Right lobe of liver (tissue), 4 donors: ENCODE results near the gene G2E3.

ENCODE experiments used
- CTCF ChIP-seq, 4 donors: fragments of 200-600 bp in 3 of 4; fragments of 450-650 bp in 1 of 4; IDR thresholded peaks; one replicate each; pipeline versions ENCODE4 v1.5.1 to v1.8.0; 2016 to 2022; ENCODE audit warnings: antibody characterized with exemption in 4 of 4, mild to moderate bottlenecking in 2 of 4
- POLR2A ChIP-seq: fragments of 450-650 bp; IDR thresholded peaks from one replicate; pipeline ENCODE4 v1.6.1; 2017; ENCODE audit warnings: antibody characterized with exemption, mild to moderate bottlenecking
- donor health status: DM: no; HTN: no; CAD: no.
- donor health status: DM: no; HTN: no; CAD: no.
- donor health status: DM: no; HTN: yes; CAD: no.

- no peak for TF ChIP-seq CTCF (IDR thresholded peaks at IDR 0.05)
- no peak for TF ChIP-seq POLR2A
Observed at GRCh38 chr14:30580616-30581282, 21.8 kb downstream of the G2E3 start.
